Stimulated activated effector memory CD8-positive, alpha-beta T cell treated with anti-CD3 and anti-CD28 coated beads, Interleukin-12 subunit alpha, Interleukin-12 subunit beta, amount 100 ng/mL, for 72 hours (primary cell): ENCODE measurements around the gene WDR11.
A peak's percentile ranks its signal among the peaks of the same experiment; 100 is the strongest.
"Not testable (repeated sequence)": the region's sequence is repeated elsewhere in the genome, so short reads cannot be mapped to it uniquely, and the experiment has no call there.

Source experiments
- ATAC-seq: fragments of 150-1000 bp; cut with Tn5 transposase; 2 replicates; pipeline ENCODE4 v1.10.0; 2021
- DNase-seq, 2 donors: peaks; one replicate each; pipeline ENCODE4 v3.0.0; 2021 to 2022; ENCODE audit warnings: low spot score in 2 of 2
- H3K27ac Mint-ChIP-seq: one replicate; pipeline ENCODE4 v1.8.0; 2022; ENCODE audit warnings: mild to moderate bottlenecking, mixed read lengths
- H3K36me3 Mint-ChIP-seq: one replicate; pipeline ENCODE4 v1.8.0; 2022; ENCODE audit warnings: mild to moderate bottlenecking, mixed read lengths
- H3K4me1 Mint-ChIP-seq: one replicate; pipeline ENCODE4 v1.8.0; 2022; ENCODE audit warnings: mixed read lengths
- H3K4me3 Mint-ChIP-seq: one replicate; pipeline ENCODE4 v1.8.0; 2022; ENCODE audit warnings: mild to moderate bottlenecking, mixed read lengths
- H3K9me3 Mint-ChIP-seq: one replicate; pipeline ENCODE4 v1.8.0; 2022; ENCODE audit warnings: mixed read lengths

The WDR11 gene

GRCh38 chr10:120917521-120918250 lies 66.5 kb downstream of the WDR11 start:
- Mint-ChIP-seq H3K9me3 (no peaks in the 10 kb centered on the region), H3K27ac (no peak overlapping the region), H3K4me1 (no peaks in the 10 kb centered on the region), H3K4me3 (no peak overlapping the region), H3K36me3 (no peaks in the 10 kb centered on the region)
- no peak for ATAC-seq
- DNase-seq = peak in 1 of 2 donors; percentile 13

GRCh38 chr10:120923886-120924285 lies 72.7 kb downstream of the WDR11 start:
- H3K4me1 Mint-ChIP-seq, H3K27ac Mint-ChIP-seq, H3K4me3 Mint-ChIP-seq, ATAC-seq, H3K9me3 Mint-ChIP-seq, H3K36me3 Mint-ChIP-seq: not testable (repeated sequence)
- DNase-seq = peak in 1 of 2 donors; percentile 13

GRCh38 chr10:120926611-120927010 lies 75.4 kb downstream of the WDR11 start:
- Mint-ChIP-seq H3K27ac (no peak overlapping the region), H3K4me3 (no peak overlapping the region)

GRCh38 chr10:120927352-120927751 lies 76.2 kb downstream of the WDR11 start:
- ATAC-seq (no peak), DNase-seq (peak in 1 of 2 donors; percentile 26)
- Mint-ChIP-seq H3K4me1 (no peaks in the 10 kb centered on the region), H3K4me3 (no peak overlapping the region), H3K27ac (no peak overlapping the region), H3K9me3 (no peaks in the 10 kb centered on the region), H3K36me3 (no peaks in the 10 kb centered on the region)

More at GRCh38 chr10:120926611-120927010, 75.4 kb downstream of the WDR11 start:
- Mint-ChIP-seq H3K9me3 (no peaks in the 10 kb centered on the region), H3K4me1 (no peaks in the 10 kb centered on the region), H3K36me3 (no peaks in the 10 kb centered on the region)
- DNase-seq (no peak), ATAC-seq (peak; percentile 39)

GRCh38 chr10:120929166-120929565 lies 78.0 kb downstream of the WDR11 start:
- Mint-ChIP-seq H3K4me3 (no peak overlapping the region), H3K27ac (no peak overlapping the region), H3K36me3 (no peaks in the 10 kb centered on the region), H3K4me1 (no peaks in the 10 kb centered on the region), H3K9me3 (no peaks in the 10 kb centered on the region)
- ATAC-seq (no peak), DNase-seq (peak in 1 of 2 donors; percentile 23)

GRCh38 chr10:120931423-120931822 lies 80.3 kb downstream of the WDR11 start:
- Mint-ChIP-seq H3K4me1 (no peaks in the 10 kb centered on the region), H3K4me3 (no peak overlapping the region), H3K36me3 (no peaks in the 10 kb centered on the region), H3K27ac (no peak overlapping the region), H3K9me3 (no peaks in the 10 kb centered on the region)
- DNase-seq (peak in 1 of 2 donors; percentile 3), ATAC-seq (no peak)

GRCh38 chr10:120931999-120932398 lies 80.8 kb downstream of the WDR11 start:
- H3K9me3 Mint-ChIP-seq = no peaks in the 10 kb centered on the region
- H3K4me3 Mint-ChIP-seq = no peak overlapping the region
- DNase-seq (peak in 1 of 2 donors; percentile 13), ATAC-seq (no peak)
- H3K4me1 Mint-ChIP-seq = no peaks in the 10 kb centered on the region
- no peaks in the 10 kb centered on the region for H3K36me3 Mint-ChIP-seq
- H3K27ac Mint-ChIP-seq = no peak overlapping the region

GRCh38 chr10:120938822-120939221 lies 87.7 kb downstream of the WDR11 start:
- no peak overlapping the region for H3K4me3 Mint-ChIP-seq
- no peaks in the 10 kb centered on the region for H3K9me3 Mint-ChIP-seq
- H3K4me1 Mint-ChIP-seq = no peaks in the 10 kb centered on the region

GRCh38 chr10:120940299-120940900 lies 89.2 kb downstream of the WDR11 start:
- H3K36me3 Mint-ChIP-seq = no peaks in the 10 kb centered on the region
- DNase-seq (no peak), ATAC-seq (no peak)
- no peak overlapping the region for H3K4me3 Mint-ChIP-seq
- H3K27ac Mint-ChIP-seq = no peak overlapping the region
- no peaks in the 10 kb centered on the region for H3K9me3 Mint-ChIP-seq
- H3K4me1 Mint-ChIP-seq = no peaks in the 10 kb centered on the region

More at GRCh38 chr10:120938822-120939221, 87.7 kb downstream of the WDR11 start:
- H3K36me3 Mint-ChIP-seq = no peaks in the 10 kb centered on the region
- ATAC-seq = no peak
- H3K27ac Mint-ChIP-seq = no peak overlapping the region
- DNase-seq = no peak

GRCh38 chr10:120941501-120941900 lies 90.3 kb downstream of the WDR11 start:
- H3K36me3 Mint-ChIP-seq = no peaks in the 10 kb centered on the region
- no peak for DNase-seq
- H3K27ac Mint-ChIP-seq = no peak overlapping the region
- no peaks in the 10 kb centered on the region for H3K9me3 Mint-ChIP-seq
- no peak for ATAC-seq
- no peaks in the 10 kb centered on the region for H3K4me1 Mint-ChIP-seq
- H3K4me3 Mint-ChIP-seq = no peak overlapping the region

GRCh38 chr10:120942806-120943413 lies 91.7 kb downstream of the WDR11 start:
- no peaks in the 10 kb centered on the region for H3K4me1 Mint-ChIP-seq
- DNase-seq = peak; percentile 66 to 87
- ATAC-seq = peak; percentile 82
- no peak overlapping the region for H3K4me3 Mint-ChIP-seq
- H3K27ac Mint-ChIP-seq = no peak overlapping the region
- H3K36me3 Mint-ChIP-seq = no peaks in the 10 kb centered on the region
- H3K9me3 Mint-ChIP-seq = no peaks in the 10 kb centered on the region

GRCh38 chr10:120943542-120943941 lies 92.4 kb downstream of the WDR11 start:
- H3K27ac Mint-ChIP-seq = no peak overlapping the region
- H3K36me3 Mint-ChIP-seq = no peaks in the 10 kb centered on the region
- H3K4me1 Mint-ChIP-seq = no peaks in the 10 kb centered on the region
- no peaks in the 10 kb centered on the region for H3K9me3 Mint-ChIP-seq
- no peak for ATAC-seq
- H3K4me3 Mint-ChIP-seq = no peak overlapping the region
- DNase-seq = no peak

GRCh38 chr10:120944586-120945125 lies 93.5 kb downstream of the WDR11 start:
- Mint-ChIP-seq H3K36me3 (no peaks in the 10 kb centered on the region), H3K27ac (no peak overlapping the region), H3K4me1 (no peaks in the 10 kb centered on the region), H3K9me3 (no peaks in the 10 kb centered on the region), H3K4me3 (no peak overlapping the region)
- DNase-seq = no peak
- ATAC-seq = no peak

- DNase-seq = no peak
- no peak overlapping the region for H3K27ac Mint-ChIP-seq
- H3K9me3 Mint-ChIP-seq = no peaks in the 10 kb centered on the region
- no peak overlapping the region for H3K4me3 Mint-ChIP-seq
- H3K36me3 Mint-ChIP-seq = no peaks in the 10 kb centered on the region
- no peaks in the 10 kb centered on the region for H3K4me1 Mint-ChIP-seq
- no peak for ATAC-seq
Observed at GRCh38 chr10:120945182-120945581, 94.0 kb downstream of the WDR11 start.

GRCh38 chr10:120945801-120946302 lies 94.7 kb downstream of the WDR11 start:
- Mint-ChIP-seq H3K36me3 (no peaks in the 10 kb centered on the region), H3K27ac (no peak overlapping the region), H3K4me1 (no peaks in the 10 kb centered on the region), H3K9me3 (no peaks in the 10 kb centered on the region), H3K4me3 (no peak overlapping the region)
- ATAC-seq (no peak), DNase-seq (no peak)
